ENCODE results near the gene CCNT1. TPM values are rescaled to one million over a fixed set of nuclear protein-coding genes. Genes with fewer than 3 reads are reported as not detected.

CCNT1 gene
- total and polyA plus RNA-seq, 2 of the 13 experiments (the other 11 are each of a cell fraction or from before 2014, with no cell fraction given) = 18.0 to 28.2 TPM

GRCh38 chr12:48716493-48717251 lies at the start of gene CCNT1 (continued):
- TF ChIP-seq, protein P1, sequence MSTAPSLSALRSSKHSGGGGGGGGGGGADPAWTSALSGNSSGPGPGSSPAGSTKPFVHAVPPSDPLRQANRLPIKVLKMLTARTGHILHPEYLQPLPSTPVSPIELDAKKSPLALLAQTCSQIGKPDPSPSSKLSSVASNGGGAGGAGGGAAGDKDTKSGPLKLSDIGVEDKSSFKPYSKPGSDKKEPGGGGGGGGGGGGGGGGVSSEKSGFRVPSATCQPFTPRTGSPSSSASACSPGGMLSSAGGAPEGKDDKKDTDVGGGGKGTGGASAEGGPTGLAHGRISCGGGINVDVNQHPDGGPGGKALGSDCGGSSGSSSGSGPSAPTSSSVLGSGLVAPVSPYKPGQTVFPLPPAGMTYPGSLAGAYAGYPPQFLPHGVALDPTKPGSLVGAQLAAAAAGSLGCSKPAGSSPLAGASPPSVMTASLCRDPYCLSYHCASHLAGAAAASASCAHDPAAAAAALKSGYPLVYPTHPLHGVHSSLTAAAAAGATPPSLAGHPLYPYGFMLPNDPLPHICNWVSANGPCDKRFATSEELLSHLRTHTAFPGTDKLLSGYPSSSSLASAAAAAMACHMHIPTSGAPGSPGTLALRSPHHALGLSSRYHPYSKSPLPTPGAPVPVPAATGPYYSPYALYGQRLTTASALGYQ (CRISPR knock-in tag; IDR thresholded peaks at IDR 0.05) = peak; percentile 47; the same call in 1 of the 2 replicates
- peak; percentile 98 for TF ChIP-seq CREM (IDR thresholded peaks at IDR 0.05)
- peak; percentile 81 for TF ChIP-seq CREM (CRISPR knock-in tag; IDR thresholded peaks at IDR 0.05)
- TF ChIP-seq ZNF282 (IDR thresholded peaks at IDR 0.05; ENCODE audit: partially characterized antibody) = no peak
- peak; percentile 84; the same call in 1 of the 2 replicates for TF ChIP-seq KIAA2018 (CRISPR knock-in tag; IDR thresholded peaks at IDR 0.05; ENCODE audit: borderline replicate concordance)
- 0 out of 2 replicates have a peak, but pooled peaks have one; percentile 44 for TF ChIP-seq ZBTB3 (CRISPR knock-in tag; IDR thresholded peaks at IDR 0.05; ENCODE audit: borderline replicate concordance, low read depth)
- no peak for TF ChIP-seq FOXP1 (IDR thresholded peaks at IDR 0.05)
- TF ChIP-seq FOXP1 (CRISPR knock-in tag; IDR thresholded peaks at IDR 0.05) = peak; percentile 22; the same call in 1 of the 2 replicates
- TF ChIP-seq, protein P2, sequence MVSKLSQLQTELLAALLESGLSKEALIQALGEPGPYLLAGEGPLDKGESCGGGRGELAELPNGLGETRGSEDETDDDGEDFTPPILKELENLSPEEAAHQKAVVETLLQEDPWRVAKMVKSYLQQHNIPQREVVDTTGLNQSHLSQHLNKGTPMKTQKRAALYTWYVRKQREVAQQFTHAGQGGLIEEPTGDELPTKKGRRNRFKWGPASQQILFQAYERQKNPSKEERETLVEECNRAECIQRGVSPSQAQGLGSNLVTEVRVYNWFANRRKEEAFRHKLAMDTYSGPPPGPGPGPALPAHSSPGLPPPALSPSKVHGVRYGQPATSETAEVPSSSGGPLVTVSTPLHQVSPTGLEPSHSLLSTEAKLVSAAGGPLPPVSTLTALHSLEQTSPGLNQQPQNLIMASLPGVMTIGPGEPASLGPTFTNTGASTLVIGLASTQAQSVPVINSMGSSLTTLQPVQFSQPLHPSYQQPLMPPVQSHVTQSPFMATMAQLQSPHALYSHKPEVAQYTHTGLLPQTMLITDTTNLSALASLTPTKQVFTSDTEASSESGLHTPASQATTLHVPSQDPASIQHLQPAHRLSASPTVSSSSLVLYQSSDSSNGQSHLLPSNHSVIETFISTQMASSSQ (IDR thresholded peaks at IDR 0.05; ENCODE audit: low read depth) = no peak; the same call in 1 of the 2 replicates
- TF ChIP-seq, protein P2 (CRISPR knock-in tag; IDR thresholded peaks at IDR 0.05; ENCODE audit: borderline replicate concordance) = peak; percentile 73
